Upper lobe of left lung (tissue), 4 donors: ENCODE data around the gene ARHGAP26.

ENCODE experiments used
- POLR2AphosphoS5 ChIP-seq, 2 donors: sonication (generic); formaldehyde crosslinking; IDR thresholded peaks; one replicate each; pipeline ENCODE4 v1.5.1; 2017; ENCODE audit warnings: antibody characterized with exemption in 2 of 2
- TF ChIP-seq, protein P1 (sequence below), 6 experiments: fragments of 450-650 bp in 4 of 6; fragments of 200-600 bp in 2 of 6; sonication (generic) in 2 of 6; IDR thresholded peaks; one replicate each; pipeline ENCODE4 v1.5.1; 2016 to 2019; ENCODE audit warnings: antibody characterized with exemption in 6 of 6

DNA sequence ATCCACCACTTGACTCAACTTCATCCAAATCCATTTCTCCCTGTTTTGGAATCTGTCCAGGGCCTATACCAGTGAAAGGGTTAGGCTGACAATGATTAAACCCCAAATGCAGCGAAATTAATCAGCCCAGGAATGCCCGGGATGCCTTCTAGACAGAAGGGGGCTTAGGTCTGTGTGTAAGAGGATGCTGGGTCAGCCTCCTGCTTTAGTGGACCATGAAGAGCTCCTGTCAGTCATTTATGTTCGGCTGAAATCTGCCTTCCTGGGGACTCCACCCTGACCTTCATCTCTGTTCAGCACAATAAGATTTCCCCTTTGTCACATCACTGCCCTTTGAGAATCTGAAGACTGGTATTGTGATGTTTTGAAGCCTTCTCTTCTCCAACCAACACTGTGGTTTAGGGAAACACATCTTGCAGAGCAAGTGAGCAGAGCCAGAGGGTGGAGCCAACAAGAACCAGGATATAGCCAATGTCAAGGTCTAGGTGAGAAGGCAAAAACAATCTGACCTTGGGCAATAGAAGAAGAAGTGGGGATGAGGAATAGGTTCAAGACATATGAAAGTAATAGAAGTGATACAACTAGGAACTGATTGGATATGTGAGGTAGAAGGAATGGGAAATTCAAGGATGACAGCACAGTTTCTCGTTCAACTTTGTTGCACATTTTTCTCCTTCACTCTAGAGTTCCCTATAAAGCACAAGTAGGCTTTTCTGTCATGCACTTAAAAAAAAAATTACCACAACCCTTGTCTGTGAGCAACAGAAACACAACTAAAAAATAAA, 234.4 kb downstream of the ARHGAP26 start:
- TF ChIP-seq, protein P1, sequence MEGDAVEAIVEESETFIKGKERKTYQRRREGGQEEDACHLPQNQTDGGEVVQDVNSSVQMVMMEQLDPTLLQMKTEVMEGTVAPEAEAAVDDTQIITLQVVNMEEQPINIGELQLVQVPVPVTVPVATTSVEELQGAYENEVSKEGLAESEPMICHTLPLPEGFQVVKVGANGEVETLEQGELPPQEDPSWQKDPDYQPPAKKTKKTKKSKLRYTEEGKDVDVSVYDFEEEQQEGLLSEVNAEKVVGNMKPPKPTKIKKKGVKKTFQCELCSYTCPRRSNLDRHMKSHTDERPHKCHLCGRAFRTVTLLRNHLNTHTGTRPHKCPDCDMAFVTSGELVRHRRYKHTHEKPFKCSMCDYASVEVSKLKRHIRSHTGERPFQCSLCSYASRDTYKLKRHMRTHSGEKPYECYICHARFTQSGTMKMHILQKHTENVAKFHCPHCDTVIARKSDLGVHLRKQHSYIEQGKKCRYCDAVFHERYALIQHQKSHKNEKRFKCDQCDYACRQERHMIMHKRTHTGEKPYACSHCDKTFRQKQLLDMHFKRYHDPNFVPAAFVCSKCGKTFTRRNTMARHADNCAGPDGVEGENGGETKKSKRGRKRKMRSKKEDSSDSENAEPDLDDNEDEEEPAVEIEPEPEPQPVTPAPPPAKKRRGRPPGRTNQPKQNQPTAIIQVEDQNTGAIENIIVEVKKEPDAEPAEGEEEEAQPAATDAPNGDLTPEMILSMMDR (IDR thresholded peaks at IDR 0.05): no peak
- no peak for TF ChIP-seq POLR2AphosphoS5 (IDR thresholded peaks at IDR 0.05)
